Measurements from ENCODE around the gene GJC2. TPM values are rescaled to one million over a fixed set of nuclear protein-coding genes. Genes with fewer than 3 reads are reported as not detected.

GJC2 gene
- total RNA-seq, 2 donors from 2014 or later, result 0.69 to 1.2 TPM

DNA sequence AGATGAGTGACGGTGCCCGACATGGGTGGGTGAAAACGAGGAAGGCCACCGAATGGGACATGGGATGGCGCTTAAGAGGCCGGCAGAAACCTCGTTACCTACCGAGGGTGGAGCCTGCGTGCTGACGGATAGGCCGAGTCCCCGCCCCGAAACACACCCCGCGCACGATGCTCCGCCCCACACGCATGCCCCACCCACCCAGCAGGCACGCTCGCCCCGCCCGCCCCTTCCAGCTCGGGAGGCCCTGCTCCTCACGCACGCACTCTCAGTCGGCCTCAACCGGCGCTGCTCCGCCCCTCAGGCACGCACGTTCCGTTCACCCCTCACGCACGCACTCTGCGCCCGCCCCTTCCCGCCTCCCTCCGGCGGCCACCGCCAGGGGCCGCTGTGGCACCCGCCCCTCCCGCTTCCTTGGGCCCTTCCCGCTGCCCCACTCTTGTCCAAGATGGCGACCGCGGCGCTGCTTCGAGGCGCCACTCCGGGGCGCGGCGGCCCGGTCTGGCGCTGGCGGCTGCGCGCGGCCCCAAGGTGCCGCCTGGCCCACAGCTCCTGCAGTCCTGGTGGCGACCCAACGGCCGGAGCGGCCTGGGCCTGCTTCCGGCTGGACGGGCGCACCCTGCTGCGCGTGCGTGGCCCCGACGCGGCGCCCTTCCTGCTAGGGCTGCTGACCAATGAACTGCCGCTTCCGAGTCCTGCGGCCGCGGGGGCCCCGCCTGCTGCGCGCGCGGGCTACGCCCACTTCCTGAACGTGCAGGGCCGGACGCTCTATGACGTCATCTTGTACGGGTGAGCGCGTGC, 15.8 kb downstream of the GJC2 start, which contains the start of gene IBA57:
Gene IBA57, plus strand, starts transcription at position 433 of the 798 bp plus-strand sequence. Its CDS starts 13 bp downstream, at position 446.
- H3K4me3 ChIP-seq, result peak within 1 kb of the TSS; percentile 78
- no peaks in the 10 kb centered on the region for H3K9me3 ChIP-seq
- peak within 1 kb of the TSS; percentile 86 to 97 for H3K9ac ChIP-seq (ENCODE audit: low read depth in 2 of 2, low read length in 2 of 2)
- H3K27ac ChIP-seq, result peak within 1 kb of the TSS; percentile 98
- peak; percentile 99 for DNase-seq
- peaks cover 4% of the 10 kb centered on the region for H3K4me1 ChIP-seq
- intact Hi-C loops (cut with DNase I), result no loop called here
- H3K36me3 ChIP-seq, result no peaks in the 10 kb centered on the region
- H3K27me3 ChIP-seq, result no peaks in the 10 kb centered on the region
- TF ChIP-seq, protein P1, sequence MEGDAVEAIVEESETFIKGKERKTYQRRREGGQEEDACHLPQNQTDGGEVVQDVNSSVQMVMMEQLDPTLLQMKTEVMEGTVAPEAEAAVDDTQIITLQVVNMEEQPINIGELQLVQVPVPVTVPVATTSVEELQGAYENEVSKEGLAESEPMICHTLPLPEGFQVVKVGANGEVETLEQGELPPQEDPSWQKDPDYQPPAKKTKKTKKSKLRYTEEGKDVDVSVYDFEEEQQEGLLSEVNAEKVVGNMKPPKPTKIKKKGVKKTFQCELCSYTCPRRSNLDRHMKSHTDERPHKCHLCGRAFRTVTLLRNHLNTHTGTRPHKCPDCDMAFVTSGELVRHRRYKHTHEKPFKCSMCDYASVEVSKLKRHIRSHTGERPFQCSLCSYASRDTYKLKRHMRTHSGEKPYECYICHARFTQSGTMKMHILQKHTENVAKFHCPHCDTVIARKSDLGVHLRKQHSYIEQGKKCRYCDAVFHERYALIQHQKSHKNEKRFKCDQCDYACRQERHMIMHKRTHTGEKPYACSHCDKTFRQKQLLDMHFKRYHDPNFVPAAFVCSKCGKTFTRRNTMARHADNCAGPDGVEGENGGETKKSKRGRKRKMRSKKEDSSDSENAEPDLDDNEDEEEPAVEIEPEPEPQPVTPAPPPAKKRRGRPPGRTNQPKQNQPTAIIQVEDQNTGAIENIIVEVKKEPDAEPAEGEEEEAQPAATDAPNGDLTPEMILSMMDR (IDR thresholded peaks at IDR 0.05), result peak; percentile 83

DNA sequence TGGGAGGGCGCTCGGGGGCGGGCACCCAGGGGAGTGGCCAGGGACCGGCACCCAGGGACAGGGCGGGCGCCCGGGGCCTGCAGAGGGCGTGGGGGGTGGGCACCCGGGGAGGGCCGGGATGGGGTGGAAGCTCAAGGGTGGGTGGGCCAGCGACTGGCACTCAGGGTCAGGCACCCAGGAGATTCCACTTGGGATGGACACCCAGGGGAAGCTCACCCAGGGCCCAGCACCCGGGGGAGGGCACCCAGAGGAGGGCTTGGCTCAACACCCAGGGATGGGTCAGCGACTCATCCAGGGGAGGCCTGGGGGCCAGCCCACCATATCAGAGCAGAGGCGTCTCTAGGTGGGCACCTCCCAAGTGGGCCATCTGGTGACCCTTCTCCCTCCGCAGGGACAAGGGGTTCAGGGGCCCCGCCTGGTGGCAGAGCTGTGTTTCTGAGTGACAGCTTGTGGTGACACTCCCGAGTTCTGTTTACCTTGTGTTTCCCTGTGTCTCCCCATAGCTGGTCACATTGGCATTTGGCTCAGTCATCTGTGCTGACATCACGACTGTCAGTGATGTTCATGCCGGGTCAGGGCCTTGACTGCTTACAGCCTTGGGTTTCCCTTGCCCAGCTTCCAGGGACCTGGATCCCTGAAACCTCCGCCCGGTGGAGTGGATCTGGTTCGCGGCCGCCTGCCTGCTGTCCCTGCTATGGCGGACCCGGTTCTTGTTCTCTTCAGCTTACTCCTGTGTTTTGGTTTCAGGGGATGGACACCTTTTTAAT, 16.6 kb downstream of the GJC2 start:
- H3K4me3 ChIP-seq, result peak overlapping the region; percentile 78
- no peaks in the 10 kb centered on the region for H3K27me3 ChIP-seq
- H3K9ac ChIP-seq (ENCODE audit: low read depth in 2 of 2, low read length in 2 of 2), result peak overlapping the region; percentile 86 to 92
- no peaks in the 10 kb centered on the region for H3K36me3 ChIP-seq
- TF ChIP-seq, protein P1 (IDR thresholded peaks at IDR 0.05), result peak; percentile 33
- intact Hi-C loops (cut with DNase I), result no loop called here
- peaks cover 4% of the 10 kb centered on the region for H3K4me1 ChIP-seq
- no peaks in the 10 kb centered on the region for H3K9me3 ChIP-seq
- DNase-seq, result peak; percentile 78
- peak overlapping the region; percentile 98 for H3K27ac ChIP-seq

DNA sequence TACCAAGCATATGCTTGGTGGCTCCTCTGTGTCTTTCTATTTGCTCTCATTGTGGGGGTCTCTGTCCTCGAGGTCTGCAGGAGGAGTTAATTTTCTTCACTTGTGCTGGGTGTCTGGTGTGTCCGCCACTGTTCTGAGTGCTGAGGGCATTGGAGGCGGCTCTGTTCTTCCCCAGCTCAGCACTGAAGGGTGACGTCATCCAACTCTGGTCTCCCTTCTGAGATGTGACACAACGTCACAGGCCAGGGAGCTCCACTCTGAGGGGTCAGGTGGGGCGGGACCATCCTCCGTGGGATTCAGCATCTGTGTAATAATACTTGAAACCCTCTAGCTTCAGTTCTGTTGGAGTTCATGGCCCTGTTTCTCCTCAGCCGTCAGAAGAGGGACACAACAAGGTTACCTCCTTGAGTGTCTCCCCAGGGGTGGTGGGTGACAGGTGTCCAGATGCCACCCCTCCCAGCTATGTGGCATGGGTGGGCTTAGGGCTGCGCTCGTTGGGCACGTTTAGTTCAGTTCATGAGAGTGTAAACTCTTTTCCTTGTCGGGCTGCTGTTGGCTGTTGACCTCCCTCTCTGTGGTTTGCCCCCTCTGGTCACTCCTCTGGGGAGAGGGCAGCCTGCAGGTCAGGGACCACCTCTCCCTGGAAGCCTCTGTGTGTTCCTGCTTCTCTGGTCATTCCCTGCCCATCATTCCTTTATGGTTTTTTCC, 19.0 kb downstream of the GJC2 start:
- intact Hi-C loops (cut with DNase I), result no loop called here
- Histone ChIP-seq H3K4me3 (no peak overlapping the region), H3K9ac (ENCODE audit: low read depth in 2 of 2, low read length in 2 of 2) (no peak overlapping the region), H3K27ac (no peak overlapping the region), H3K36me3 (no peaks in the 10 kb centered on the region), H3K27me3 (no peaks in the 10 kb centered on the region), H3K4me1 (no peaks in the 10 kb centered on the region), H3K9me3 (no peaks in the 10 kb centered on the region)
- TF ChIP-seq, protein P1 (IDR thresholded peaks at IDR 0.05), result no peak
- DNase-seq, result no peak

GRCh38 chr1:228169345-228169744, 19.6 kb downstream of the GJC2 start:
- no peaks in the 10 kb centered on the region for H3K27me3 ChIP-seq
- TF ChIP-seq, protein P1 (IDR thresholded peaks at IDR 0.05), result no peak
- intact Hi-C loops (cut with DNase I), result no loop called here
- H3K9ac ChIP-seq (ENCODE audit: low read depth in 2 of 2, low read length in 2 of 2), result no peak overlapping the region
- no peak for DNase-seq
- H3K9me3 ChIP-seq, result no peaks in the 10 kb centered on the region
- H3K27ac ChIP-seq, result no peak overlapping the region
- no peaks in the 10 kb centered on the region for H3K36me3 ChIP-seq
- H3K4me1 ChIP-seq, result no peaks in the 10 kb centered on the region
- no peak overlapping the region for H3K4me3 ChIP-seq

- no peak overlapping the region for H3K9ac ChIP-seq (ENCODE audit: low read depth in 2 of 2, low read length in 2 of 2)
- no peak for DNase-seq
Measured at GRCh38 chr1:228170666-228171065, 20.9 kb downstream of the GJC2 start.

More at GRCh38 chr1:228170666-228171065, 20.9 kb downstream of the GJC2 start:
- H3K27me3 ChIP-seq, result no peaks in the 10 kb centered on the region
- intact Hi-C loops (cut with DNase I), result loop anchor here (5.0 kb wide), 1 partner anchor 38 kb away; no protein-coding TSS in a partner anchor
- no peak overlapping the region for H3K4me3 ChIP-seq
- no peaks in the 10 kb centered on the region for H3K4me1 ChIP-seq
- H3K27ac ChIP-seq, result no peak overlapping the region
- TF ChIP-seq, protein P1 (IDR thresholded peaks at IDR 0.05), result no peak
- H3K36me3 ChIP-seq, result no peaks in the 10 kb centered on the region
- H3K9me3 ChIP-seq, result no peaks in the 10 kb centered on the region

All from colonic mucosa (tissue), 4 donors.